Smooth muscle cell of the brain vasculature (primary cell): ENCODE data around the gene NSA2.
"Not testable (repeated sequence)": the region's sequence is repeated elsewhere in the genome, so short reads cannot be mapped to it uniquely, and the experiment has no call there.

Experiments
- DNase-seq: peaks from one replicate; pipeline ENCODE4 v3.0.0-alpha.2; 2012; ENCODE audit warnings: low read depth, low spot score

The NSA2 gene

GRCh38 chr5:74766849-74767578 lies at the start of gene NSA2, which contains the start of gene GFM2:
Gene NSA2, plus strand, starts transcription at chr5:74767249. Its CDS starts 112 bp downstream, at chr5:74767361.
Gene GFM2, minus strand, starts transcription at chr5:74767117. Its CDS starts 3,375 bp downstream, at chr5:74763742.
- peak; percentile 85 for DNase-seq

- no peak for DNase-seq
Measured at GRCh38 chr5:74717596-74717995, 49.5 kb upstream of the NSA2 start.

- DNase-seq, result no peak
Measured at GRCh38 chr5:74722271-74722670, 44.8 kb upstream of the NSA2 start.

- DNase-seq, result no peak
Measured at GRCh38 chr5:74725331-74725730, 41.7 kb upstream of the NSA2 start.

- DNase-seq, result no peak
Measured at GRCh38 chr5:74736759-74737158, 30.3 kb upstream of the NSA2 start.

- DNase-seq, result no peak
Measured at GRCh38 chr5:74738406-74738805, 28.6 kb upstream of the NSA2 start.

- not testable (repeated sequence) for DNase-seq
Measured at GRCh38 chr5:74748742-74749141, 18.3 kb upstream of the NSA2 start.

GRCh38 chr5:74761241-74761640 lies 5.8 kb upstream of the NSA2 start:
- no peak for DNase-seq

GRCh38 chr5:74762599-74762998 lies 4.5 kb upstream of the NSA2 start:
- no peak for DNase-seq

GRCh38 chr5:74763504-74763903 lies 3.5 kb upstream of the NSA2 start:
- DNase-seq, result no peak

GRCh38 chr5:74765201-74765600 lies 1.8 kb upstream of the NSA2 start:
- DNase-seq, result no peak

GRCh38 chr5:74765929-74766328 lies 1.1 kb upstream of the NSA2 start:
- no peak for DNase-seq

- DNase-seq, result peak; percentile 1
Measured at GRCh38 chr5:74766418-74766848, 616 bp upstream of the NSA2 start.

GRCh38 chr5:74767579-74767913 lies 497 bp downstream of the NSA2 start:
- no peak for DNase-seq

- DNase-seq, result no peak
Measured at GRCh38 chr5:74772359-74772758, 5.3 kb downstream of the NSA2 start.

- no peak for DNase-seq
Measured at GRCh38 chr5:74778609-74779008, 11.6 kb downstream of the NSA2 start.

GRCh38 chr5:74786851-74787250 lies 19.8 kb downstream of the NSA2 start:
- no peak for DNase-seq

- no peak for DNase-seq
Measured at GRCh38 chr5:74787424-74787823, 20.4 kb downstream of the NSA2 start.

GRCh38 chr5:74791669-74792068 lies 24.6 kb downstream of the NSA2 start:
- not testable (repeated sequence) for DNase-seq

- no peak for DNase-seq
Measured at GRCh38 chr5:74798977-74799911, 32.2 kb downstream of the NSA2 start.

- no peak for DNase-seq
Measured at GRCh38 chr5:74801197-74801596, 34.1 kb downstream of the NSA2 start.

- no peak for DNase-seq
Measured at GRCh38 chr5:74801941-74802340, 34.9 kb downstream of the NSA2 start.

GRCh38 chr5:74810915-74811314 lies 43.9 kb downstream of the NSA2 start:
- no peak for DNase-seq
